Left kidney (tissue), 2 donors: ENCODE results near the gene PRPF6. TPM values are rescaled to one million over a fixed set of nuclear protein-coding genes. Genes with fewer than 3 reads are reported as not detected.

Experiments
- DNase-seq: peaks from one replicate; pipeline ENCODE4 v3.0.0-alpha.2; 2013
- polyA plus RNA-seq: library from polyadenylated mRNA; unstranded; fragments of 120-200 nt; gene quantifications from one replicate; pipeline ENCODE4 v1.2.1, GENCODE V29; 2013; ENCODE audit not compliant: insufficient read length

The PRPF6 gene
- polyA plus RNA-seq, 1 donor: 81.6 TPM

GRCh38 chr20:64064145-64064698 is 83.3 kb downstream of the PRPF6 start:
- no peak for DNase-seq

DNA sequence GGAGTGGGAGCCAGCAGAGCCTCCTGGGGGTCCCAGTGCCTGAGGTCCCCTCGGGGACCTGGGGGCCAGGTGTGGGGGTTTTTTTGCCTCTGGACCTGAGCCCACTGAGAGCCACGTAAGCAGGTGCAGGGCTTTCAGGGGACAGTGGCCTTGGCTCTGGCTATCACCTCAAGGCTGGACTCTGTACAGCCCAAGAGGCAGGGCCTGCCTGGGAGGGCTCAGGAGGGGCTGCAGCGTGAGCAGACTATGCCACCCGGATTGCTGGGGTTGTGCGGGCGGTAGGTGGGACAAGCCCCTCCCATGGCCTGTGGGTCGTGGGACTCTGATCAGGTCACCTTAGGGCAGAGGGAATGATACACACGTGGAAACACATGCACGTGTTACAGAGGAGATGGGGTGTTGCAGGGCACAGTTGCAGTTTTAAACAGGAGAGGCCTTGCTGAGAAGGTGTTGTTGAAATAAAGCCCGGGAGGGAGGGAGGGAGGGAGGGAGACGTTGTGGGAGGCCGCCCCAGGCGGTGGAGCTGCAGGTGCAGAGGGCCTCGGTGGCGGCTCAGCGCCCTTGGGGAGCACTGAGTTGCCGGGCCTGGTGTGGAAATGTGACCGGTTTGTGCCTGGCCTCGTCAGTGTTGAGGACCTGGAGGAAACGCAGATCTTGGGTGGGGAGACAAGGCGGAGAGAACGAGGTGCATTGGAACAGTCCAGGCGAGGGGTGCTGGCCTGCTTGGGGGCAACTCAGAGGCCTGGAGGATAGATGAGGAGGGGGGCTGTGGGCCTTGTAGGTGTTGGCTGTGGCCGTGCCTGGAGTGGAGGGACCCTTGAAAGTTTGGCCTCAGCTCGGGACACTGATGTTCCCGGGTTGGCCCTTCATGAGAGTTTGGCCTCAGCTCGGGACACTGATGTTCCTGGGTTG is 84.4 kb downstream of the PRPF6 start:
- no peak for DNase-seq

DNA sequence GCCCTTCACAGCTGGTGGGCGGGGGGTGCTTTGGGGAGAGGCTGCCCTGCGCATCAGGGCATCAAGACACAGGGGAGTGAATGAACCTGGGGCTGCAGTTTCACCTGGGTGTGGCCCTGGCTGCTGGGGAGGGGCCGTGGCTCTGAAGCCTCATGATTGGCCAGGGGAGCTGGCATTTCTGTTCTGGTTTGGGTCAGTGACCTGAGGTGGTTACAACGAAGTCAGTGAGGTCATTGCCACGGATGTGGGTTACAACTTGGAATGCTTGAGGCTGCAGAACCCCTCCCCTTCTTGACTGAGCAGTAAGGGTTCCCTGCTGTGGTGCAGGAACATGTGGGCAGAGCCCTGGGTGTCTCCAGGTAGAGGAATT is 85.0 kb downstream of the PRPF6 start:
- no peak for DNase-seq

DNA sequence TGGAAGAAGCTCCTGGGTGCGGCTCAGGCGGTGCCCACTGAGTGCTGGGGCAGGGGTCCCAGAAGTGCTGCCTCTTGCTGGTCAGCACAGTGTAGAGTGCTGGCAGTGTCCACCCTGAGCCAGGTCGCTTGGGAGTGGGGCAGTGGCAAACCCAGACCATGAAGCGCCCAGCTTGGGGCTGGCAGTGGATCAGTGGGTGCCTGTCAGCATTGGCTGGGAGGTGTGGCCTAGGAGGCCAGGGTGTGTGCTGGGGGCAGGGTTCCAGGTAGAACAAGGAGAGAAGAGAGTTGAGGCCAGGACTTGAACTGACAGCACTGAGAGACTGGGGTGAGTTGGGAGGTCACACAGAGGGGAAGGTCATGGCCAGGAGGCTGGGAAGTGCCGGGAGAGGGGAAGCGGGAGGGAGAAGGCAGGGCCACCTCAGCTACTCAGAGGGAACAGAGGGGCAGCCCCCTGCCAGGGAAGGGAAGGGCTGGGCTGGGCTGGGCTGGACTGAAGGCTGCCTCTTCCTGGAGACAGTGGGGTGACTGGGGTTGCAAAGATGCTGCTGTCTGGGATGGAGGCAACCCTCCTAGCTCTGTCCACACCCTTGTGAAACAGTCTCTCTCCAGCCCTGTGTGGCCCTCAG is 86.2 kb downstream of the PRPF6 start:
- no peak for DNase-seq

- no peak for DNase-seq
Measured at GRCh38 chr20:64067733-64068307, 86.9 kb downstream of the PRPF6 start.

GRCh38 chr20:64068386-64069208 is 87.7 kb downstream of the PRPF6 start:
- no peak for DNase-seq

GRCh38 chr20:64069209-64069613 is 88.3 kb downstream of the PRPF6 start:
- no peak for DNase-seq

GRCh38 chr20:64069614-64070243 is 88.8 kb downstream of the PRPF6 start:
- no peak for DNase-seq

DNA sequence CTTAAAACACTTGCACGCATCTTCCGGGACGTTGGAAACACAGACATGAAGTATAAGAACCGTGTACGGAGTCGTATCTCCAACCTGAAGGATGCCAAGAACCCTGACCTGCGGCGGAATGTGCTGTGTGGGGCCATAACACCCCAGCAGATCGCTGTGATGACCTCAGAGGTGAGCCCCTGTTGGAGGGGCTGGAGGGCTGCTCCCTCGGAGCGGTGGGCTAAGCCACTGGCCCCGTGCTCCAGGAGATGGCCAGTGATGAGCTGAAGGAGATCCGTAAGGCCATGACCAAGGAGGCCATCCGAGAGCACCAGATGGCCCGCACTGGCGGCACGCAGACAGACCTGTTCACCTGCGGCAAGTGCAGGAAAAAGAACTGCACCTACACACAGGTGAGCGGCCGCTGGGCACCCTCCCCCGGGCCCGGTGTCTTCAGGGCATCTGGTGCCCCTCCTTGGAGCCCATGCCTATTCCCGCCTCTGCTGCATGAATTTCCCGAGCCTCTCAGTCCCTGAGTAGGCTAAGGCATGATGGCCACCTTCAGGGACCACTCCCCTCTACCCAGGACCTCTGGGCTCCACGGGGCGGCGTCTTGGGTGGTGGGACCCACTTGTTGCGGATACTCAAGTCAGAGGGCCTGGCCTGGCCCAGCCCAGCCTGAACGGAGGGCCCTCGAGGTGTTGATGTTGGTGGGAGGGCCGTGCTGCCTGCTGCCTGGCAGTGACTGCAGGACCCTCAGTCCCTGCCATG is 89.5 kb downstream of the PRPF6 start:
- no peak for DNase-seq

GRCh38 chr20:64071341-64072332 is 90.7 kb downstream of the PRPF6 start:
- DNase-seq: no peak

DNA sequence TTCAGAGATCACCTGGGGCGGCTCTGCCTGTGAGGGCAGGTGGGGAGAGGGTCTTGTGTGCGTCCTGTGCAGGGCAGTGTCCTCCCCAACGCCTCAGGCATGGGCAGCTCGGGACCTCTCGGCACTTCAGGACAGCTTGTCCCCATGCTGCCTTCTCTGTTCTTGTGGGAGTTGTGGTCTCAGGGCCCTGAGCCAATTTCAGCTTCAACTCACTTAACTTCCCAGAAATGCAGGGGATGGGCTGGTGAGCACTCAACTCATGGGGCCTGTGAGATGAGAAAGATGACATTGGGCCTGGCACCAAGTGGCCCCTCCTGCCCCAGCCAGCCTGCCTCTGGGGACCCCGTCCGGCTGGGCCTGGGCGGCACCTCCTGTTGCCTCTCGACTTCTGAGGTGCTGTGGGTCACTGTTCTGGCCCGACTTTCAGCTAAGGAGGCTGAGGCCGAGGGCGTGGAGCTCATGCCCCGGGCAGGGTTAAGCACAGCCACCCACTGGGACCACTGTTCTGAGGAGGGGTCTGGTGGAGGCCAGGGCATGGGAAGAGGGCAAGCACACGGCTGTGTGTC is 91.6 kb downstream of the PRPF6 start:
- DNase-seq: no peak

GRCh38 chr20:64073476-64074183 is 92.7 kb downstream of the PRPF6 start:
- DNase-seq: no peak

DNA sequence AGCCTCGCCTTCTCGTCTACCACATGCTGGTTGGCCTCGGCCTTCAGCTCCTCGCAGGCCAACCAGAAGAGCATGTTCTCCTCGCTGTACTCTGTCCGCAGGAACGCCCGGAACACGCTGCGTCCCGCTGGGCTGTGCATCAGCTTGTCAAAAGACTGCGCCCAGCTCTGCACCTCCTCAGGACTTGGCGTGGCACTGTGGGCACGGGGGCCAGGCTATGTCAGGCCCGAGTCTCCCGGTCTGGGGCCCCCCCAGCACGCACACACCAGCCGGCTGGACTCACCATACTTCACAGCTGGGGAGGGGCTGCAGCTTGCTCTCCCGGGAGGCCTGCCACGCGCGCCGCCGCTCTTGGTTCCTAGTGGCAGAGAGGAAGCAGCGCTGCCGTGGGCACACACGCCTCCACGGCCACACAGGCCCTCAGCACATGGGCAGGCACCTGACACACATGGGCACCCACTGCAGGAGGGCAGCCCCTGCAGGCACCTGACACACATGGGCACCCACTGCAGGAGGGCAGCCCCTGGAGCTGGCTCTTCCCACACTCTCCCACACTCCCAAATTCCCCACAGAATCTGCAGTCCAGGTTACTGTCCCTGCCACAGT is 93.4 kb downstream of the PRPF6 start:
- no peak for DNase-seq

GRCh38 chr20:64074963-64075362 is 94.0 kb downstream of the PRPF6 start:
- no peak for DNase-seq

DNA sequence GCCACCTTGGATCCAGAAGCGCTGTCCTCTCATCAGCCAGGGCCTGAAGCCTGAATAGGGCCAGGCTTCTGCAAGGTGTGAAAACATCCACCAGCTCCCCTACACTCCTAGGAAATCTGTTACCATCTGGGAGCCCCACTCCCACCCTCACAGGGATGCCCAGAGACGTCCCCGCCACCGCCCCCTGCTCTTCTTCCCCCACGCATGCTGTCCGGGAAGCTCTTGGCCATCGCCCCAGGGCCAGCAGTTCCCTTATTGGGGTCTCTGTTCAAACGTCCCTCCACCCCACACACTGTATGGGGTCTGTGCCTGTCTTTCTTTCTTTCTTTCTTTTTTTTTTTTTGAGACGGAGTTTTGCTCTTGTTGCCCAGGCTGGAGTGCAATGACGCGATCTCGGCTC is 94.6 kb downstream of the PRPF6 start:
- DNase-seq: no peak

GRCh38 chr20:64076061-64076997 is 95.4 kb downstream of the PRPF6 start:
- DNase-seq: no peak

GRCh38 chr20:64077094-64077493 is 96.2 kb downstream of the PRPF6 start:
- DNase-seq: no peak
